HG02973 (cell line): Measurements from ENCODE around the gene SLFN12.
"Not testable (repeated sequence)": the region's sequence is repeated elsewhere in the genome, so short reads cannot be mapped to it uniquely, and the experiment has no call there.

Source experiments
- ATAC-seq: cut with Tn5 transposase; IDR thresholded peaks from one replicate; pipeline ENCODE4 v1.9.1; 2021; ENCODE audit warnings: moderate library complexity; ENCODE audit not compliant: unreplicated experiment

The SLFN12 gene

DNA sequence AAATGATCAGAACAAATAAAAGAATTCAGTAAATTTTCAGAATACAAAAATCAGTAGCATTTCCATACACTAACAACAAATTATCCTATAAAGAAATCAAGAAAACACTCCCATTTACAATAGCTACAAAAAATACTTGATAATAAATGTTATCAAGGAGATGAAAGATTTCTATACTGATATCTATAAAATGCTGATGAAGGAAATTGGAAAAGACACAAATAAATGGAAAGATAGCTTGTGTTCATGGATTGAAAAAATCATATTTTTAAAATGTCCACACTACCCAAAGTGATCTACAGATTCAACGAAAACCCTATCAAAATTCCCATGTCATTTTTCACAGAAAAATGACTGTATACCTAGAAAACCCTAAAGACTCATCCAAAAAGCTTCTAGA, 18.1 kb downstream of the SLFN12 start:
- no peak for ATAC-seq

DNA sequence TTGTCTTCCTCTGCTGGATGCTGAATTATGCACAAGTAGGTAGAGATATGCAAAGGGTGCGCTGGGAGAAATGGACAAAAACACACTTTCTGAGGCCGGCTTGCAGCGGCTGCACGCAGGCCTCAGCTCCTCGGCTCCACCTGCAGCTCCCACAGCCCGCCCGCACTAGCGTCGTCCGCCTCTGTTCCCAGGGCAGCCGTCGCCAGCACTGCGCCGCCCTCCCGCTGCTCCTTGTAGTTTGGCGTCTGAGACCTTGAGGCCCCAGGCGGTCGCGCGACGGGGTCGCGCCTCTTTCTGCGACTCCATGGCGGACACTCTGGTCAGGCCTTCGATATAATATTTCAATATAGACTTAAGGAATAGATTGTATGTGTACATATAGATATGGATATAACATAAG, 24.8 kb downstream of the SLFN12 start:
- ATAC-seq = no peak

DNA sequence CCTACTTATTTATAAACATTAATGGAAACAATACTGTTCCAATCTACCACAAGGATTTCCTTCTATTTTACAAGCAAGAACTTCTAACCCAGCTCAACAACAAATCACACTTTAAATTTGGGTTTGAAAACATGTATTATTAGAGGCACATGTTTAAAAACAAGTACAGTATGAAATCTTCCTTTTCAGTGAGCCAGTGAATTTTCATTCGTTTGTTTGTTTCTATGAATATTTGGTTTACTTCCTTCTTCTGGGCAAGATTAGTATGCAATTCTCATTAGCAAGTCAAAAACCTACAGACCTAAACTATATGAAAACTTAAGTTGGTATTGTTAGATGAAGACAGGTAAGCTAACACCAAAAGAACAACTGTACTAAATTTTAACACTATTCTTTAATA, 25.7 kb downstream of the SLFN12 start:
- ATAC-seq = no peak

DNA sequence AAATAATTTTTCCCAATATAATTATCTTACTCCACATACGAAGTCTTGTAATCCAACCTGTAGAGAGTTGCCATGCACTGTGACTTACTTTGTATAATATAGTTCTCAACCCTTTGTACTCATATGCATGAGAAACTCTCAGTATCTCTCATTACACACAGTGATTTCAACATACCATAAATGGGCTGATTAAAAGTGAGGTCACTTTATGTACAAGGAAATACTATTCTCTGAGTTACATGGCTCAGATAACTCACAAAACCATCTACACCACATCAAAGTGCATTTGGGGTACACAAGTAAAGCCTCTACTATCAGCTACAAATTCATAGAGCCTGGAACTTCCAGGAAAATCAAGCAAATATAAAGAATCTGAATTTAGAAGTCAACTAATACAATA, 27.9 kb downstream of the SLFN12 start:
- no peak for ATAC-seq

DNA sequence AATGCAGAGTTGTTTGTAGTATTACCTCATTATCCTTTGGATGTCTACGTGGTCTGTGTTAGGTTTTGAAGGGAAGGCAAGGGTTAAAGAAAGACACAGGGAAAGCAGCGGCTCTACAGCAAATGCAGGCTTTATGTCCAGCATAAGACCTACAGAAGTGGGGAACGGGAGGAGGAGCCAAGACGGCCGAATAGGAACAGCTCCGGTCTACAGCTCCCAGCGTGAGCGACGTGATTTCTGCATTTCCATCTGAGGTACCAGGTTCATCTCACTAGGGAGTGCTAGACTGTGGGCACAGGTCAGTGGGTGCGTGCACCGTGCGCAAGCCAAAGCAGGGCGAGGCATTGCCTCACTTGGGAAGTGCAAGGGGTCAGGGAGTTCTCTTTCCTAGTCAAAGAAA, 38.5 kb downstream of the SLFN12 start:
- not testable (repeated sequence) for ATAC-seq

DNA sequence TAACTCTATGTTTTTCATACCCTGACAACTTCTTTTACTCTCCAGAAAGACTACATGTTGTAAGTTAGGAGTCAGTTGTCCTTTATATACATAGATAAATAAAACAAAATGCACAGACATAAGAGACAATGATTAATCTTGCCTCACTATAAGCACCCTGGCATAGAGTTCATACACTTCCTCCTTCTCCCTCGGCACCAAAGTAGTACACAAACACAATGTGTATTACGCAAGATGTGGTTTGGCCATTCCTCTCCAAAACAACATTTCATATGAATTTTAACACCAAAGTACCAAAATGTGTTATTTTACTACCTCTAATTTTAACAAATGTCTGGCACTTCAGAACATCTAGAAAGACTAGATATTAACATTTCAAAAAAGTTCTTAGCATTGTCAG, 41.6 kb downstream of the SLFN12 start:
- no peak for ATAC-seq

DNA sequence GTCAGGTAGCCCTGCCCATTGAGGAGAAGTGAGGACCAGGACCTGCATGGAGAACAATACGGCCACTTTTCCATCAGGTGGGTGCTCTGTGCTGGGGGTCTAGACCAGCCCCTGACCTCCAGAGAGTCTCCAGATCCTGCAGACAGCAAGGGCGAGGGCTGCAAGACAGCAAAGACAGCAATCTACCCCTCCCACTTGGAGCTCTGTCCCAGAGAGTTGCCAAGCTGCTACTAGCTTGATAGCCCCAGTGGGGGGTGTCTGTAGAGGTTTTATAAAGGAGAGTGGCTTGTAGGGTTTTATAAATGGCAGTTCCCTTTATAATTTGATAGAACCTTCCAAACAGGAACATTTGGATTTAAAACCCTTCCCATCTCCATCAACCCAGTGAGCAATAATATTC, 42.1 kb downstream of the SLFN12 start:
- ATAC-seq = no peak

DNA sequence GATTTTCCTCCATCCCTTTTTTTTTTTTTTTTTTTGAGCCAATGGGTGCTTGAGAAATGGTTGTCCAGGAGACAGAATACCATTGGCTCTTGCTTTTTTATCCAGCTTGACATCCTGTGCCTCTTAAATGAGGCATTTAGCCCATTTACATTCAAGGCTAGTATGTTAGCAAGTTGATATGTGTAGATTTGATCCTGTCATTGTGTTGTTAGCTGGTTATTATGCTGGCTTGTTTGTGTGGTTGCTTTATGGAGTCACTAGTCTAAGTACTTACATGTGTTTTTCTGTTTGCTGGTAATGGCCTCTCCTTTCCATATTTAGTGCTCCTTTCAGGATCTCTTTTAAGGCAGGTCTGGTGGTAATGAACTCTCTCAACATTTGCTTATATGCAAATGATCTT, 44.8 kb downstream of the SLFN12 start:
- ATAC-seq = no peak

DNA sequence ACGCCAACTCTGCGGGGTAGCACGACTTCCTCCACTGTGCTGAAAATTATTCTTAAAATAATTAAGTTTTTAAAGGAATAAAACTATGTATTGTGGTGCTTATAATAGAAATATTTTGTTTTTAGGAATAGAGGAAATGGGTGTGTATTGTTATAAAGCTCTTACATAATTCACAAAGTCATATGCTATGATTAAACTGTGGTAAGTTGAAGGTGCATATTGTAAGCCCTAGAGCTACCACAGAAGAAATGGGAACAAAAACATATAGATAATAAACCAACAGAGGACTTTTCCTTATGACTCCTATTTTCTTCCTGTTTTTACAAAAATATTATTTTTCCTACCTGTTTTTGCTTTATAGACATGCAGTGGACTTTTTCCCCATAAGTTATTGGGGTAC, 54.6 kb downstream of the SLFN12 start:
- ATAC-seq = no peak

DNA sequence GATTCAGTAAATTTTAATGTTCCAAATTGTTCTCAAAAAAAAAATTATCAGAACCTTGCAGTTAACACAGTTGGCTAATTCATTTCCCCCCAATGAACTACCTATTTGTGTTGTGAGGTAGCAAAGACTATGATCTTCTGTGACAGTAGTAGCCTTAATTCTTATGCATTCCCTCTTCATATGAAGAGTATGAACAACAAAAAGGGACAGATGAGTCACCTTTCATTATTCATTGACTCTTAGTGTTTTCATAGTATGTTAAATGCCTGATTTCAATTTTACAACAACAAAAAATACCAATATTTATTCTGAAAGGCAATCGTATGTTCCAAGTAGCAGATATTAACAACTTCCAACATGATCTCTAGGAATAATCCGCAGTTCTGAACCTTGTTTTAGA, 55.2 kb downstream of the SLFN12 start:
- ATAC-seq = no peak

DNA sequence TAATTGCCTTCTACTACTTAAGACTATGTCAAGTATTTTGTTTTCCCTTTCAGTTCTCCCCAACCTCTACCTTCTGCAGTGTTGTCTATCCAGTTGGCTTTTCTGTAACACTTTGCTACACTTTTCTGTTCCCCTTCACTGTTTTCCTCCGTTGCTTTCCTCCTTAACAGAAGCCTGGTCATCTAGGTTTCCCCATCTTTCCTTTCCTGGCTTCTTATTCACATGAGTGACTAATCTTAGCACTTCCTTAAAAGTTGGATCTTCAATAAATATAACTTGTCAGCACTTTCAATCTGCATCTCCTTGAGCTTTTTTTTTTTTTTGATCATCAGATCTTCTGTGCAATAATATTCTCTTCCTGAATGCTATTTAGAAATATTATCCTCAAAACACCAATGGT, 56.1 kb downstream of the SLFN12 start:
- no peak for ATAC-seq

DNA sequence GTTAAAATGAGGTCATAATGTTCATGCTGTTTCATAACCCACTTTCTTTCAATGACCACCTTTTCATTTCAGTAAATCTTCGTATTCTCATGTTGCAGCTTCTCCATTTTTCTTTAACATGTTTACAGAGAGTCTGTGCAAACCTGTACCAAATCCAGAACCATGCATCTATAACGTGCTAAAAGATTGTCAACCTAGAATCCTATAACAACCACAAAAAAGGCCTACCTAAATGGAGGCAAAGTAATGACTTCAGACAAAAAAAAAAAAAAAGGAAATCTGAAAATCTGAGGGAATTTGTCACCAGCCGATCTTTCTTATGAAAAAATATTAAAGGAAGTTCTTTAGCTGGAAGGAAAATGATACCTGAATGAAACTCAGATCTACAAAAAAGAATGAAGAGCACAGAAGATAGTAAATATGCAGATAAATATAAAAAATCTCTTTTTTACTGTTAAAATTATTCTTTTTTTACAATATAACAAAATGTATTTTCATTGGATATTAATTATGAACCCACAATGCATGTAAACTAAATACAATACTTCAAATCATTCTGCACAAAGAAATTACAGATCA, 57.4 kb downstream of the SLFN12 start:
- ATAC-seq = no peak

DNA sequence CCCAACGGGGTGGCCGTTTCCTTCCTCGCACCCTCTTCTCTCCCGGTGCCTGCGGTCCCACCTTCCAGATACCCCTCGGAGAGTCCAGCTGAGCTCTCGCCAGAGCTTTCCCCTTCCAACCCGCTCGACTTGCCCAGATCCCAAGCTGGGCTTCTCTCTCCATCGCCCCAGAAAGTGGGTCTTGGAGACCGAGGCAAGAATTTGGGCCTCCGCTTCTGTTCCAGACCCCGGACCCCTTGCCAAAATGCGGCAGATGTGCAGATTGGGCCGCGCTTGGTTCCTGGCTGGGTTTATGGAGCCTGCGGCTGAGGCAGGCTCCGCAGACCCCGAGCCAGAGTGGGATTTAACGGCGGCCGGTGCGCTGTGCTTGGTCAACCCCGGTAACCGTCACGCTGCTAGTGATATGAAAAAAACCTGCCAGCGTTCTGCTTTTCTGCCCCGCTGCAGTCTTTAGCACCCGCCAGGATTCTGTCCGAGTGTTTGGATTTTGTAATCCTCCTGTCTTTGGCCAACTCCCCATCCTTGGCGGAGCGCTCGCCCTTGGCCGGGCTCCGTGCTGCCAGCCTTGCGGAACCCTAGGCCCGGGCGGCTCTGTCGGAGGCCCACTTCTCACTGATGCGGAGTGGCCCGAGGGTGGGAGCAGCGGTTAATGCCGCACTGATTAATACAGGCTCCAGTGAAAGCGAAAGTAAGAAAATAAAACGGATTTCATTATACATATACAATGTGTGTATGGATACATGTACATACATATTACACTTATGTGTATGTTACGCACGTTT, 58.1 kb downstream of the SLFN12 start:
- no peak for ATAC-seq

DNA sequence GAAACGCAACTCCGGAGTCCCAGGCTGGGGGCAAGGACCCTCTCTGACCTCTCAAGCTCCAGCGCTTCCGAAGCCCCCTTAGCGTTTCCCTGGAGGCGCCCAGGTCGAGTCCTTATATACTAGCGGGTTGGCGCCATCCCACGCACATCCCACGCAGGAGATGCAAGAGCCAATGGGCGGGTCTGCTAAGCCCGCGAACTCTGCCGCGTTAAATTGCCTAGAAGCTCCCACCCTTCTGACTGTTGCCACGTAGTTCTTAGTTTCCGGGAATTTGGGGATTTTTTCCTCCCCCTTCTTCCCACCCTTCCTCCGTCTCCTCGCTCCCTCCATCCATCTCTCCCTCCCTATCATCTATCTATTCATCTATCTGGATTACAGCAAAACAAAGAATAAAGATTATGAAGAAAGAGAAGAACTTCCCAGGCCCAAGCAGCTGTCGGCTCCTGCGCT, 58.7 kb downstream of the SLFN12 start, which contains the start of gene SLFN11:
TSS of gene SLFN11 (minus strand) at position 88 of the 450 bp plus-strand sequence. CDS start 9,814 bp downstream, outside the sequence.
- ATAC-seq = no peak

DNA sequence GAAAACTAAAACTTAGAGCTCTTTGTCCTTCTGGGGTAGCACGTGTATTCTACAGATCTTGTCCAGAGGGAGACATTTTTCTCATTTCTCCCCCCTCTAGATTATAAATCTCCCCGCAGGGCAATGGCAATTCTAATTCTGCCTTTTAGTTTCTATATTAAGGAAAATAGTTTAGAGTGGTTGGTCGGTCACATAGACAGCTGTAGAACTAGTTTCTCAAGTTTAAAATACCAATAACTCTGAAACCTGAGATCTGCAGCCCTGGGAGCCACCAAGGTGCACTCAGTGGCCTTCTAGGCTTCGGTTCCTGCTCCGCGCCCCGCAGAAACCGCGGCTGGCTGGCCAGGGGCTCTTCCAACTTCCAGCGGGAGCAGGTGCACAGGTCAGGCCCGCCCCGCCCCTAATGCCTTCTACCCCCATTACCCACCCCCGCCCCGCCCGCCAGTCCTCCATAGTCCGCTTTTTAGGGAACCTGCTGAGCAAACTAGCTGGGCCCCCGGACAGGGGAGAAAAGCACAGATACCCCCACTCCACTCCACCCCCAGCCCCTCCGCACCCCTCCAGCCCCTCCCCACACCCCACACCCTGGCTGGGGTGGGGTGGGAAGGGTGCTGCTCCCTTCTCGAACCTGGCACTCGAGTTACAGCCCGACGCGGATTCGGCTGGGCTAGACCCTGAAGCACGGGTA, 59.3 kb downstream of the SLFN12 start:
- ATAC-seq = no peak

DNA sequence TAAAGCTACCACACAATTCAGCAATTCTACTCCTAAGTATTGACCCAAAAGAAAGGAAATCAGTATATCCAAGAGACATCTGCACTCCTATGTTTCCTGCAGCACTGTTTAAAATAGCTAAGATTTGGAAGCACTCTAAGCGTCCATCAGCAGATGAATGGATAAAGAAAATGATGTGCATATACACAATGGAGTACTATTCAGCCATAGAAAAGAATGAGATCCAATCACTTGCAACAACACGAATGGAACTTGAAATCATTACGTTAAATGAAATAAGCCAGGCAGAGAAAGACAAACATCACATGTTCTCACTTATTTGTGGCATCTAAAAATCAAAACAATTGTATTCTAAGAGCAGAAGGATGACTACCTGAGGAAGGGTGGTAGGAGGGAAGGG, 60.4 kb downstream of the SLFN12 start:
- ATAC-seq = no peak

DNA sequence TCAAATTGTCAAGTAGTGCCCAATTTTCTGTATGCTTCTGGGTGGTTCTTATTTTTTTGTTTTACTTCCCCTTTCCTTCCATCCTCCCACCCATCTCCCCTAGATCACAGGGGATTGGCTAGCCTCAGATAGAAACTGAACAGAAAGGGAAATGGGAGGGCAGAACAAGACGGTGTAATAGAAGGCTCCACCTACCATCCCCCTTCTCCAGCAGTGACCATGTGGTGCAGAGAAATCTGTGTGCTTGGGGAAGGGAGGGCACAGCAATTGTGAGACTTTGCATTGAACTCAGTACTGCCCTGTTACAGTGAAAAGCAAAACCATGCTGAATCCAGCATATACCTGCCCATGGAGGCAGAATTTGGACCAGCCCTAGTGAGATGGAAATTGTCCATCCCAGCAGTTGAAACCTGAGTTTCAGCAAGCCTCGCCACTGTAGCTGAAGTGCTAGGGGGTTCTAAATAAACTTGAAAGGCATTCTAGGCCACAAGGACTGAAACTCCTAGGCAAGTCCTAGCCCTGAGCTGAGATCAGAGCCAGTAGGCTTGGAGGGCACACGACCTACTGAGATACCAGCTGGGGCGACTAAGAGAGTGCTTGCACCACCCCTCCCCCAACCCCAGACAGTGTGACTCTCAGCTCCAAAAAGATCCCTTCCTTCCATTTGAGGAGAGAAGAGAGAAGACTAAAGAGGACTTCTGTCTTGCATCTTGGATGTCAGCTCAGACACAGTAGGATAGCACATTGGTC, 64.0 kb downstream of the SLFN12 start:
- ATAC-seq = peak; percentile 85

DNA sequence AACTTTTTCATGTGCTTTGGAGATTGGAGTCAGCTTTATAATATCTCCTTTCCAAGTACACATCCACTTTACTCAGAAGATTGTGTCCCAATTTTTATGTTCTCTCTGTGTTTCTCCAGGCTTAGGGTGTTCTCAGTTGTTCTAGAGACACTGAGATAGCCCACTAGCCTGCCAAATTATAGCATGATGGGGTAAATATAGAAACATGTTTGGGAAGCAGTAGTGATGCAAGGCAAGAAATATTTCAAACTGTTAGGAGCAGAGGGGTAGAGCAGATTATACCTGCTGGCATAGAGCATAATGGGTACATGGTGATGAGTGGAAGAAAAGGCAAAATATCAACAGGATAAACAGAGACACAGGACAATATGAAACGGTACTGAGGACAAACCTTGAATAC, 71.3 kb downstream of the SLFN12 start:
- ATAC-seq = no peak
